Lung microvascular endothelial cell (primary cell): ENCODE measurements around the gene HOXB3. TPM values are rescaled to one million over a fixed set of nuclear protein-coding genes. Genes with fewer than 3 reads are reported as not detected.
"Not testable (repeated sequence)": the region's sequence is repeated elsewhere in the genome, so short reads cannot be mapped to it uniquely, and the experiment has no call there.

Experiments
- DNase-seq, 2 donors: peaks; one replicate each; pipeline versions ENCODE4 v3.0.0 to v3.0.0-alpha.2; 2010; ENCODE audit warnings: low read depth in 2 of 2
- total RNA-seq: library from RNA; depleted of rRNA; stranded (reverse); fragments of >200 nt; gene quantifications from 2 replicates; pipeline ENCODE4 v1.2.1, GENCODE V29; 2014

HOXB3 gene
- total RNA-seq, 1 donor from 2014 or later = 1.8 TPM

DNA sequence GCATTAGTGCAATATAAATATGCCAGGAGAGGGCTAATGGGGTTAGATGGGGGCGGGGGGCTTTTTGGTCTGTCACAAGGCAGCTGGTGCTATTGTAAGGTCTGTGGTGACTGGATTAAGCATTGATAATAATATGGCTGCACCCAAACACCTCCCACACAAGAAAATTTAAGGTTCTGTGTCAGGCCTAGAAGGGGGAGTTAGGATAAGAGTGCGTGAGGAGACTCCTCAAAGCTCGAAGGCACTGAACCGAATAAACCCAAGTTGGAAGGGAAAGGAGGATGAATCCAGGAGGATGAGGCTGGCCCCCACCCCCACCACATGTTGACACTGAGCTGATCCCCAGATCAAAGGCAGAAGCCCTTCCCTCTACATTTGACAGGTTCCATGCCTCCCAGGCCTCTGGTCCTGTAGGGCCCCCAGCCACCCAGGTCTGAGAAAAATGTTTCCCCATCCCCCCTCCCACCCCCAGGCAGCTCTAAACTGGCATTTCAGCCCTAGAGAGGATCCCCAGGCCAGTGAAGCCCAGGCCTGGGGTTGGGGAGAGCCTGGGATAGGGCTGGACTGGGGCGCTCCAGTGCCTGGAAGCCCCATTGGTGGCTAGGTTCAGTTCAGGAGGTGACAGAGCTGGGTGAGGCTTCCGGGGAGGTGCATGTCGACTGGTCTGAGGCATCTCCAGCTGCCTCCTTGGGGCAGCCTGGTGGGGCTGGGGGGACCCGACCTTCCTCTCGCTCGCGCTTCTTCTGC lies 60.9 kb downstream of the HOXB3 start:
- no peak for DNase-seq

DNA sequence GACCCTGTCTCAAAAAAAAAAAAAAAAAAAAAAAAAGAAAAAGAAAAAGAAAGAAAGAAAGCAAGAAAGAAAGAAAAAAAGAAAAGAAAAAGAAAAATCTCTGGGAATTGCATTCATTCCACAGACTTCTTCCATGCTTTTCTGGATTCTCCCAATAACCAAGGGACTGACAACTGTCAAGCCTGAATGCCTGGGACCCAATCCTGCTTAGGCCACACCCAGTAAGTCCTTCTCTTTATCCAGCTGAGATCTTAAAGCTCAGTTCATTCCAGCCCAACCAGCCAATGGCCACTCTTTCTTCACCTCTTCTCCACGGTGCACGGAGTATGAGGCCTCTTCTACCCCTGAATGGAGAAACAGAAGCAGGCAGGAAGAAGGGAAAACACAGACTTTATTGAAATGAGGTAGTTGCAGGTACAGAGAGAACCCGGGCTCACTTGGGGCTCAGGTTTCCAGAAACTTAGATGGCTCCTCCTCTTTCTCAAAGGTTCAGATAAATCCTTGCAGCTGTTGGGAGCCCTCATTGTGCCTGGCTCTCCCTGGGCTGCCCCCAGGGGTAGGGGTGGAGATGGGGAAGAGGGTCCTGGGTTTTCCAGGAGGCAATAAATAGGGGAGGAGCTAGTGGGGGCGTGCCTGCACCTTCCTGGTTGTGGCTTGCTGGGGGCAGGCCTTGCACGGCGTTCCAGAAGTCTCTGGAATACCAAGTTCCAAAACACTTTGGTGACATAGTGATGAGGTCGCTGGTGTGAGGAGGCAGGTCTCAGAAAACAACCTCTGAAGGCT lies 61.7 kb downstream of the HOXB3 start:
- DNase-seq = no peak

DNA sequence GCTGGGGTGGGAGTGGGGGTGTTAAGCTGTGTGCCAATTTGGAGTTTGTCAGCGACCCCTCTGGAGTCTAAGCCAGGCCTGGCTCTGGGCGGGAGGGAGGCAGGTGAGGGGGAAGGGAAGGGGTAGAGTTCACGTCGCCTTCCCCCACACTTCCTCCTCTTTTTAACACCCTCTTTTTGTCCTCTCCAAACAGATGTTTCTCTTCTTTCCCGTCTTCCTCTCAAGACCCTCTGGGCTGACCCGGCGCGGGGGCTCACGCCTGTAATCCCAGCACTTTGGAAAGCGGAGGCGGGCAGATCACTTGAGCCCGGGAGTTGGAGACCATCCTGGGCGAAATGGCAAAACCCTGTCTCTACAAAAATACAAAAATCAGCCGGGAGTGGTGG lies 62.5 kb downstream of the HOXB3 start:
- DNase-seq = no peak

DNA sequence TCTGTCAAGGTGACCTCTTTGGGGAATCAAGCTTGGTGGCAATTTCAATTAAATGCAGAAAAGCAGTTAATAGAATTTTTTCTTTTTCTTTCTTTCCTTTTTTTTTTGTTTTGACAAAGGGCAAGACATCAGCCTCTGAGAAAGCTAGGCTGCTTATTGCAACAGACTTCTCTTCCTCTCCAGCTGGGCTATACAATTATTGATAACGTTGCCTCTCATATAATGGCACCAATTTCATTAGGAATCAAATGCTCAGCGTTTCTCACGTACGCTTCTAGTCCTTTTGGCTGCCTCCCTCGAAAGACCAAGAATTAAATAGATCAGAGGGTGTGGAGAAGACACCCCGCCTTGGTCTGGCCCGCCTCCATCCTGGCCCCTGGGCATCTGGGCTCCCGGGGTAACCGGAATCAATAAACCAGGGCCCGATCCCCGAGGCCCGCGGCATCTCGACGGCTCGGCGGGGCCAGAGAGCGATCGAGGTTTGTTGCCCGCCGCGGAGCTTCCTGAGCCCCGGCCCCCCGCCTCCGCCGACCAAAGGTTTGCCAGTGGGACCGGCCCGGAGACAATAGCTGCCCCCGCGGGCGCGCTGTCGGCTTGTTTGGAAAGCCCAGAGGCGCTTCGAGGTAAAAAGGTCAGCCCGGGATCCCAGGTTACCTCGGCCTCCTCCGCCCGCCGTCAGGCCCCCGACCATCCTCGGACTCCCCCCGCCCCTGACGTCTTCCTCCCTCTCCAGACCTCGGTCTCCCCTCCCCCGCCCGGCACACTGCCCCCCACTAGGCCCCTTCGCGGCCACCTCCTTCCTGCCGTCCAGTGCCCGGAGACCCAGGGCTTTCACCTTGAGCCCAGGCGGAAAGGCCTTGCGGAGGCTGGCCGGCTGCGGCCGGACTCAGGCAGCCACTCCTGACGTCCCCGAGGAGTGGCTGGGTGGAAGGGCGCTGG lies 63.2 kb downstream of the HOXB3 start:
- no peak for DNase-seq

DNA sequence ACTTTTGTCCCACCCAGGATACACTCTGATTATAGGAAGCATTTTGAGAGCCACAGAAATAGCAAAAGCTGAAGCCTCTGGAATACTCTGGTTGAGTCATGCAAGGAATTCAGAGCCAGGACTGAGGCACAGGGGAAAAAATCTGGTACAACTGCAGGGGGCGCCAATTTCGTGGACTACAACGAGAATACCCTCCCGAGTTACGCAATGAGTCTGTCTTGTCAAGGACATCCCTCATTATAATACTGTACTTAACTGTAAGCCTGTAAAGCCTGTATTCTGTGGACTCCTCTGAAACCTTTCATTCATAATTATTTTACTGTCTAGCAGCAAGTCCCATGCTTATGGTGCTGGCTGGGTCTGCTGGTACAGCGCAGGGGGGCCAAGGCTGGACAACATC lies 67.0 kb downstream of the HOXB3 start:
- DNase-seq = no peak

DNA sequence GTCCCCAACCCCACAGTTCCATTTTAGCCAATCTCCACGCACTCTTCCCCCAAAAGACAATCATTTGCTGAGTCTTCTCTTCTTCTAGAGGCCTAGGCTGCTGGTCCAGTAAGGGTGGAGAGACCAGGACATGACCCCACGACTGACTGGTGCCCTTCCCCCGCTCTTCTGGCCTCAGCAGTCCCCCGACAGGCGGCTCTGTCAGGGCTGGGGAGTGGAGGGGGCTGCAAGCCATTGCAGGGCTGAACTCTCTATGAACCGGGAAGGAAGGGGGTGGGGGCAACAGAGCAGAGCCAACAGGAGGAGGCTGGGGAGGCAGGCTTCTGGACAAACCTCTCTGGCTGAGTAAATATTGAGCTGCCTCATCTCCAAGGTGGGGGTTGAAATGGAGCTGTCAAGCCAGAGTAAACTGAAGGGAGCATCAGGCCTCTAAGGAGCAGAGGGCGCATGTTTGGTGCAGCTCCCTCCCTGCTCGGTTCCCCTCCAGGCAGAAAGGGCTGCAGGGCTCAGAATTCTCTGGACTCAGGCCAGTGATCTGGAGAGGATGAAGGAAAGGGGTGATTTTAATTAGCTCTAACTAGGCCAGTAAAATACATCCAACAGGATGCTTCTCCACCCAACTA lies 67.9 kb downstream of the HOXB3 start:
- DNase-seq = peak in 1 of 2 donors; percentile 23

DNA sequence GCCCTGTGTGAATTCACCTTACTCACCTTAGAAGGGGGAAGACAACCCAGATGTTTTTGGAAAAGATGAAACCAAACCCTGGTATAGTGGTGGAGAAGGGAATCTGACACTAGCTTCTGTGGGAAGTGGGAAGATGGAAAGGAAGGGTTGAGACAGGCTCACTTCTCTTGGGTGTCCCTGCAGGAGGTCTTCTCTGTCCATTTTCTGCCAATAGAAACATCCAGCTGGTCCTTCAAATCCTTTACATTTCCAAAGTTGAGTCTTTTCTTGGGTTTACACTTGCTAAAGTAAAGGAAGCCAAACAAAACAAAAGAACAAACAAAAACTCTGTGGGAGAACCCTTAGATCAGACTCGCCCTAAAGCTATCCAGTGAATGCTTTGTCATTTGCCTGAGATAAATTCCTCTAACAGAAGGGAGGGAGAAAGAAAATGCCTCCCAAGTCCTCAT lies 69.4 kb downstream of the HOXB3 start:
- DNase-seq = no peak

DNA sequence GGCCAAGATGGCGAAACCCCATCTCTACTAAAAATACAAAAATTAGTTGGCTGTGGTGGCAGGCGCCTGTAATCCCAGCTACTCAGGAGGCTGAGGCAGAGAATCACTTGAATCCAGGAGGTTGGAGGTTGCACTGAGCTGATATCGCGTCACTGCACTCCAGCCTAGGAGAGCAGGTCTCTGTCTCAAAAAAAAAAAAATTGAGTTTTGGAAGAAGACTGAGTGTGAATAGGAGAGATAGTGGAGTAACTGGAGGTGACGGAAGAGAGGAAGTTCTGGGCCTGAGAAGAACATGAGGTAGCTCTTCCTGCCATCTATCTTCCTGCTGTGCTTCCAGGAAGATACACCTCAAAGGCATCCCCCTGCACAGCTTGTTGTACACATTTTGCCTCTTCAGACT lies 70.6 kb downstream of the HOXB3 start:
- no peak for DNase-seq

DNA sequence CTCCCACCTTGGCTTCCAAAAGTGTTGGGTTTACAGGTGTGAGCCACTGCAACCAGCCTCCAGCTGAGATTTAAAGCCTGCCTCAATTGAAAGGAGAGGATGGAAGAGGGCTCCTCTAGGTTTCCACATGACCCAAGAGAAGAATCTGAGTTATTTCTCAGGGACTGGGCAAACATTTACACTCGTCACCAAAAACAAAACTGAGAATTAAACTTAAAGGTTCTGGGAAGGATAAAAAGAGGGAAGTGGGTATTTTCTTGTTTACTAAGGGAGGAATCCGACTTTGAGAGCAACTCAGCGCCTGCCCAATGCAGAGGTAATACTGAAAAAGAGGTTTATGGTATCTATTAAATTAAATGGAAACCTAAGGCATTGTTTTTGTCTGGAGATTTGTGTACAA lies 72.6 kb downstream of the HOXB3 start:
- no peak for DNase-seq

DNA sequence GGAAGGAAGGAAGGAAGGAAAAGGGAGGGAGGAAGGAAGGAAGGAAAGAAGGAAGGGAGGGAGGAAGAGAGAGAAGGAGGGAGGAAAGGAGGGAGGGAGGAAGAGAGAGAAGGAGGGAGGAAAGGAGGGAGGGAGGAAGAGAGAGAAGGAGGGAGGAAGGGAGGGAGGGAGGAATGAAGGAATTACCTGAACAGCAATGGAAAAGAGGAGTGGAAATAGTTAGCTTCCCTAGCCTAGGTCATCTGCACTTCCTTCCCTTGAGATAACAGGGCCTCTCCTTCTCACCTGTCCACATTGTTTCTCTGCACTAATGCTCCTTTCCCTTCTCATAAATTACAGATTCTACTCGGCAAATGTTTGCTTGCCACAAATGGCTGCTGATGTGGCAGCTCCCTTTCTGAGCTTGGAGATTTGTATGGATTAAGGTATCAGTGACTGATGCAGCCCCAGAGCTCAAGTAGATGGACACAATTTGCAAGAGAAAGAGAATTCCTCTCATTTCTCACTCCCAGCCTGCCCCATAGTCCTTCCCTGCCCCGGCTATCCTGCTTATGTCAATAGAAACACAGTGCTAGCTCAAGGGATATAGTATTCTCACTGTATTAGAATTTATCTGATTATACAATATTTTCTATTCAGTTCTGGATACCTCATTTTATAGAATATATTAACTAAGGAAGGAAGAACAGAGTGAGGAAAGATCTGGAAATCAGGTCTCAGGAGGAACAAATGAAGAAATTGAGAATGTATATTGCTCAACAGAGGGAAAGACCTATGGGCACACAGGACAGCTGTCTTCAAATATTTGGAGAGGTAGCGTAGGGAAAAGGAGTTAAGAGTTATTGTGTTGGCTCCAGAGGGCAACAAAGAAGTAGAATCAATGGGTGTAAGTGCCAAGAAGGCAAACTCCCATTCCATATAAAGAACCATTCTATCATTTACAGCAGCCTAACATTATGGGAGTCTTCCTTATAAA lies 73.8 kb downstream of the HOXB3 start:
- DNase-seq = no peak

DNA sequence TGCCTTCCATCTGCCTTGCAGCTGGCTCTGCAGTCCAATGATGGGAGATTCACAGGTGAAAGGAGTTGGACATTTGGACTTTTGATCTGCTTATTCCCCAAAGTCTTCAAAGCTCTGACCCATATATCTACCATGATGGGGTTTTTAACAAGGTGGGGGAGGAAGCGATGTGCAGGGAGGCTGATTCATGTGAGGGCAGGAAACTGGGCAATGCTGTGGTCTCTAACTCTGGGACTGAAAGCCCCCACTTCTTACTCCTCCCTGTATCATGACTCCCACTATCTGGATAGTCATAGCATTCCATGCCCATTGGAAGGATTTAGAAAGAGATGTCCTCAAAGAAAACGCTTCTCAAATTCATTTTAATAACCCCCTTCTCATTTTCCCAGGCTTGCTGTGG lies 75.6 kb downstream of the HOXB3 start:
- DNase-seq = no peak

DNA sequence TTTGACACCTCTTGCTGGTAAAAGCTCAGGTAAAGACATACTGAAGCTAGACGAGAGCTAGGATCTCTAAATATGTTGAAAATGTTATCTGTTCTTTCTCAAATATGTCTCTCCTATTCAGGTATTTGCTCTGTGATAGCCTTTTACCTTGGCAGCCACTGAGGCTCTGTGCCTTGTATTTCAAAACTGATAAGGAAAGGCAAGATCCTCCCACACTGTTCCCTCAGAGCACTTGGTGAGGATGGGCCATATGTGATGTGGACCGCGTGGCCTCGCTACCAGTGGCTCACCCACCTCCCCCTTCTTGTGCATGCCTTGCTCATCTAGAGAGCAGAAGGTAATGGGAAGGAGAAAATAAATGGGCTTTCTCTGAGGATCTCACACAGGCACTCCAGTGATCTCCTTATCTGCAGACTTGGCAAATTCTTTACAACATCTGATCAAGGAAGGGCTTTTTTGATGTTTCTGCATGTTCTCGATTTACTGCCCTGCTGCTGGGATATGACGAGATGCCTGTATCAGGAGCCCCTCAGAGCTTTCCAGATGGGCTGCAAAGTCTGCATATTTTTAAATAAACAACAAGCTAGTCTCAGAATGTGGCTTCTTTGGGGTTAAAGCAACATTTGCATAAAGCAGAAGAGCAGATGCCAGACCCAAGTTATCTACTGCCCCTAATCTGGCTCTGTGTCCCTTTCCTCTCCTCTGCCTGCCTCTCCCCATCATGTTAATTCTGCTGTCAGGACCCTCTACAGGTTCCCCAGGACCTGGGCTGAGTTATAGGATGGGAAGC lies 76.2 kb downstream of the HOXB3 start:
- no peak for DNase-seq

DNA sequence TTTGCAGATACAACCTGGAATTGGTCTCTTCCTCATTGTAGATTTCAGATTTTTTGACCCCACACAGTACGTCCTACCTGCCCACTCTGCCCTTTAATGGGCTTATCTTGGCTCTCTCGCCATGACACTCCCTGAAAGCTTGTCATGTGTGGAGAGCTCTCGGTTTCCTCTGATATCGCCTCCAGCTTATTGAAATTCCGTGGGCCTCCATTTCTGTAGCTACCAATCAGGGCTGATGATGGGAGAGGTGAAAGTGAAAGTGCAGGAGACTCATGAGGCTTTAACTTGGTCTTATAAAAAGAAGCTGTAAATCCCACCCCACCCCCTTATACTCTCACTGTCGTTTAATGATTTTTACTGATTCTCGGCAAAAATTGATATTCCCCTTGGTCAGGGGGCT lies 76.9 kb downstream of the HOXB3 start:
- peak; percentile 16 to 49 for DNase-seq

DNA sequence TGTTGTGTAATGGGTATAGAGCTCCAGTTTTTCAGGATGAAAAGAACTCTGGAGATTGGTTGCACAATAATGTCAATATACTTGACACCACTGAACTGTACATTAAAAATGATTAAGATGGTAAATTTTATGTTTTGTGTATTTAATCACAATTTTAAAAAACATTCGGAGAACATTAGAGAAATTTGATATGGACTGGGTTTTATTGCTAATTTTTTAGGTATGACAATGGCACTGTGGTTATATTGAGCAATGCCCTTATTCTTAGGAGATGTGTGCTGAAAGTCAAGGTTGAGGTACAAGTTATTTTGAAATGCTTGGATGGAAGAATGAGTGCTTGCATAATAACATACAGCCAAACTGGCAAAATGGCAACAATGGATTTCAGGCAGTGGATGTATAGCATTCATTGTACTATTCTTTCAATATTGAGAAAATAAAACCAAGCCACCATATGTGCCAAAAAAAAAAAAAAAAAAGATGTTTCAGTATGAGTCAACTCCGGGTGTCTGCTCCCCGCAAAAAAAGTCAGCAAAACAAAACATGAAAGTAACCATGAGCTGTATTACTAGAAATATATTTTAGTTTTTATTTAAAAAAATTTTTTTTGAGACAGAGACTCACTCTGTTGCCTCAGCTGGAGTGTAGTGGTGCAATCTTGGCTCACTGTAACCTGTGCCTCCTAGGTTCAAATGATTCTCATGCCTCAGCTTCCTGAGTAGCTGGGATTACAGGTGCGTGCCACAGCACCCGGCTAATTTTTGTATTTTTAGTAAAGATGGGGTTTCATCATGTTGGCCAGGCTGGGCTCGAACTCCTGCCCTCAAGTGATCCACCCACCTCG lies 79.1 kb downstream of the HOXB3 start:
- DNase-seq = no peak

DNA sequence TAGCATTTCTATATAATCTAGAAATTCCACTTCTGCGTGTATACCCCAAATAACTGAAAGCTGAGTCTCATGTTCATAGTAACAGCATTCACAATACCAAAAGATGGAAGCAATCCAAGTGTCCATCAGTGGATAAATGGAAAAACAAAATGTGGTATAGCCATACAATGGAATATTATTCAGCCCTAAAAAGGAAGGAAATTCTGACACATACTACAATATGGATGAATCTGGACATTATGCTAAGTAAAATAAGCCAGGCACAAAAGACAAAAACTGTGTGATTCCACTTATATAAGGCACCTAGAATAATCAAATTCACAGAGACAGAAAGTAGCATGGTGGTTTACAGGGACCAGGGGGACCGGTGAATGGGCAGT lies 79.7 kb downstream of the HOXB3 start:
- no peak for DNase-seq

DNA sequence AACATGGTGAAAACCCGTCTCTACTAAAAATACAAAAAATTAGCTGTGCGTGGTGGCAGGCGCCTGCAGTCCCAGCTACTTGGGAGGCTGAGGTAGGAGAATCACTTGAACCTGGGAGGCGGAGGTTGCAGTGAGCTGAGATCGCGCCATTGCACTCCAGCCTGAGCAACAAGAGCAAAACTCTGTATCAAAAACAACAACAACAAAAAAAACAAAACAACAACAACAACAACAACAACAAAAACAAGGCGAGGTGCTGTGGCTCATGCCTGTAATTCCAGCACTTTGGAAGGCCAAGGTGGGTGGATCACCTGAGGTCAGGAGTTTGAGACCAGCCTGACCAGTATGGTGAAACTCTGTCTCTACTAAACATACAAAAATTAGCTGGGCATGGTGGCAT lies 80.3 kb downstream of the HOXB3 start:
- DNase-seq = not testable (repeated sequence)

DNA sequence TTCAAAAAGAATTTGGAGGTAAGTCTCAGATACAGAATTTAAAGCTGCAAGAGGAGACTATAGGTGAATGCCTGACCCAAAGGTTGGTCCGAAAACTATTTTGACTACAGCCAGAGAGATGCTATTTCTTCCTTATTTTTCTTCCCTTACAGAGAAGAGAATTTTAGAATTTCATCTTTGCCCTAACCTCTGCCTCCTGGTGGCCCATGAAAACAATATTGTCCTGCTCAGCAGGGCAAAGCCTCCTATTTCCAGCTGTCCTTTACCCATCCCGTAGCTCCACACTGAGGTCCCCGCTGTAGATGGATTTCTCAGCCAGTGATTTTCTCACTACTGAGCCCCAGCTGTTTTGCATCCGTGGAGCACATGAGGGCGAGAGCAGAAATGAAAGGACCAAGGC lies 83.8 kb downstream of the HOXB3 start:
- DNase-seq = no peak

DNA sequence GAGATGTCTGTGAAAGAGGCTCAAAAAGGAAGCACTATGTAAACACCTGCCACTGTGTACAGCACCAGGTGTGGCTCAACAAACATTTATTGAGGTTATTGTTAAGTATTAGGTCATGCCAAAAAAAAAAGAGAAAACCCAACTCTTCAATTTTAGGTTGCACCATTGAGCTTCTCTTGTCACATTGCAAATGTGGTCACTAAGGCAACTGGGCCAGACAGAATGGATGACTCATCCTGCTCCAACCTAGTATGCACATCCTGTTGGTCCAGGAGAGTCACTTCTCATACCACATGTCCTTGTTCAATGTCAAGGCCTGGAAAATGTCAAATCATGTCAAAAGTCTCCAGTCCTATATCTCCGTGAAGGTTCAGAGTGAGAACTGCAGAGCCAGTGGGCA lies 84.3 kb downstream of the HOXB3 start:
- peak; percentile 91 to 95 for DNase-seq

DNA sequence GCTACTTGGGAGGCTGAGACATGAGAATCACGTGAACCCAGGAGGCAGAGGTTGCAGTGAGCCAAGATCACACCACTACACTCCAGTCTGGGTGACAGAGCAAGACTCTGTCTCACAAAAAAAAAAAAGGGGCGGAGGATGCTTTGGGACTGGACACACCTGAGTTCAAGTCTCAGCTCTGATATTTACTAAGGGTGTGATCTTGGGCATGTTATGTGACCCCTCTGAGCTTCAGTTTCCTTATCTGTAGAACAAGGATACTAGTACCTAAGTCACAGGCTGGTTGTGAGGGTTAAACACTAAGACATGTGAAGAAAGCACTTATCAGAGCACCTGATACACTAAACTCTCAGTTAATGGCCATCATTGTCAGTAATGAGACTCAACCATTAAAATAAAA lies 85.1 kb downstream of the HOXB3 start:
- DNase-seq = no peak
